CD4-positive, alpha-beta T cell treated with Interleukin-4 for 4 hours (primary cell): ENCODE measurements around the gene SEPHS2.

ENCODE experiments used
- DNase-seq: peaks from one replicate; pipeline ENCODE4 v3.0.0-alpha.2; 2020

The SEPHS2 gene

GRCh38 chr16:30429418-30429677, 16.3 kb downstream of the SEPHS2 start:
- no peak for DNase-seq

DNA sequence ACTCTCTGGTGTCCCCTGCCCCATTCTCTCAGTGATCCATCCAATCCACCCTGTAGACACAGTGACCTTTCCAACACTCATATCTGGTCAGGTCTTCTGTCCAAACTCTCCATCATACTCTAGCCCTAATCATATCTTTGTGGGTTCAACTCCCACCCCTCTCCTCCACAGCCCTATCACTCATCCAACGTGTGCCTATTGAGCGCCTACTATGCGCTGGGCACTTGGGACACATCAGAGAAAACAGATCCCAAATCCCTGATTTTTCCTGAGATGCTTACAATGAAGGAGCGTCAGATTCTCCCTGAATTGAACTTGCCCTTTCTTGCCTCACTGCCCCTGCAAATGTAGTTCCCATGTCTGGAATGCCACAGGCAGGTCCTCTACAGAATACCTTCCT, 17.6 kb downstream of the SEPHS2 start:
- DNase-seq = no peak

DNA sequence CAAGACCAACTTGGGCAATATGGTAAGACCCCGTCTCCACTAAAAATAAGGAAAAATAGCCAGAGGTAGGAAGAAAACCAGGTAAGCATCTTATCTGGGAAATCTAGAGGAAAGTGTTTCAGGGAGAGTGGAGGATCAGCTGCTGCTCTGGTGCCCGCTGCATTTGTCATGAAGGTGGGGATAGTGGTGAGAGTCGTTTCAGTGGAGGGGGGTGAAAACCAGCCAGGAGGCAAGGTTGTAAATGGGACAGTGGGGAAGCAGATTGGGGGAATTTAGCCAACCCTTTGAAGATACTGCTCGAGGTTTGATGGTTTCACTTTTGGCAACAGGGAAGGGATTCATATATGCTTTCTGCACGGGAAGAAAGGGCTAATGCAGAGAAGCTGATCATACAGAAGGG, 24.7 kb downstream of the SEPHS2 start:
- no peak for DNase-seq

GRCh38 chr16:30418350-30419181, 27.1 kb downstream of the SEPHS2 start:
- DNase-seq = no peak

GRCh38 chr16:30417529-30418349, 27.9 kb downstream of the SEPHS2 start:
- DNase-seq = peak; percentile 89

GRCh38 chr16:30416624-30417528, 28.8 kb downstream of the SEPHS2 start:
- DNase-seq = no peak

DNA sequence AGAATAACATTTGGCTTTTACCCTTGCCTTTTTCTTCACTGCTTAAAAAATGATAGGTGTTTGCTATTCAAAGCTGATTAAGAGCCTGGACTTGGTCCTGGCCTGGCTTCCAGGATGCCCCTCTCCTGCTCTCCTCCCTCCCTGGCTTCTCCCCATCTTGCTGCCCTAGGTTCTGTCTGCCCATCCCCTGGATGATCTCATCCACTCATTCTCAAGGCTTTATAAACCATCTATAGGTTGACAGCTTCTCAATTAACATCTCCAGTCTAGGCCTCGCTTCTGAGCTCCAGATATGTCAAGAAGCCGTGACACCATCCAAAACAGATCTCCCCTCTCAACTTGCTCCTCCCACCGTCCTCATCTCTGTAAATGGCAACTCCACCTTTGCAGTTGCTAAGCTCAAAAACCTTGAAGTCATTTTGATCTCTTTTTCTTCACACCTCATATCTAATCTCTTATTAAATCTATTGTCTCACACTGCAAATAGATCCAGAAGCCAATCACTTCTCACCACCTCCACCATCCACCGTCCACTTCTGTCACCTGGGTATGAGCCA, 29.5 kb downstream of the SEPHS2 start:
- DNase-seq = no peak

GRCh38 chr16:30414159-30414558, 31.5 kb downstream of the SEPHS2 start:
- DNase-seq = no peak

DNA sequence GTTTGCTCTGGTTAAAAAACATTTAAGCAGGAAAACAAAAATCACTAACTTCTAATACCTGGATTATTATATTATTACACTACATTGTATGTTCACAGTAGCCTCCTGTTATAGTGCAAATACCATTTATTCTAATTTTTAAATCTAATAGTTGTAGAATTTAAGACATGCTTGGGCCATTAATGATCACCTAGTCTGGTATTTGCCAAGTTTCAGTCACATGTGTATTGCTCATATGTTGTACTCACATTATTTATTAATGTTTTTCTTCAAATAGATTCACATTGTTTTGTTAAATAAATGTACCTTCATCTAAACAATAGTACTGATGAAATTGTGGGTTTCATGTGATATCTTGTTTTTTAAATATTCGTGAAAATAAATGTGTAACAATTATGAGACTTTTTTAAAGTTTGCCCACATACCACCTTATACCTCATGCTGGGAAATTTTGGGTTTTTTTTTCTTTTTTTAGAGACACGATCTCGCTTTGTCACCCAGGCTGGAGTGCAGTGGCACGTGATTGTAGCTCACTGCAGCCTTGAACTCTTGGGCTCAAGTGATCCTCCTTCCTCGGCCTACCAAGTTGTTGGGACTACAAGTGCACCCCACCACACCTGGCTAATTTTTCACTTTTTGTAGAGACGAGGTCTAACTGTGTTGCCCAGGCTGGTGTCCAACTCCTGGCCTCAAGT, 32.4 kb downstream of the SEPHS2 start:
- no peak for DNase-seq

DNA sequence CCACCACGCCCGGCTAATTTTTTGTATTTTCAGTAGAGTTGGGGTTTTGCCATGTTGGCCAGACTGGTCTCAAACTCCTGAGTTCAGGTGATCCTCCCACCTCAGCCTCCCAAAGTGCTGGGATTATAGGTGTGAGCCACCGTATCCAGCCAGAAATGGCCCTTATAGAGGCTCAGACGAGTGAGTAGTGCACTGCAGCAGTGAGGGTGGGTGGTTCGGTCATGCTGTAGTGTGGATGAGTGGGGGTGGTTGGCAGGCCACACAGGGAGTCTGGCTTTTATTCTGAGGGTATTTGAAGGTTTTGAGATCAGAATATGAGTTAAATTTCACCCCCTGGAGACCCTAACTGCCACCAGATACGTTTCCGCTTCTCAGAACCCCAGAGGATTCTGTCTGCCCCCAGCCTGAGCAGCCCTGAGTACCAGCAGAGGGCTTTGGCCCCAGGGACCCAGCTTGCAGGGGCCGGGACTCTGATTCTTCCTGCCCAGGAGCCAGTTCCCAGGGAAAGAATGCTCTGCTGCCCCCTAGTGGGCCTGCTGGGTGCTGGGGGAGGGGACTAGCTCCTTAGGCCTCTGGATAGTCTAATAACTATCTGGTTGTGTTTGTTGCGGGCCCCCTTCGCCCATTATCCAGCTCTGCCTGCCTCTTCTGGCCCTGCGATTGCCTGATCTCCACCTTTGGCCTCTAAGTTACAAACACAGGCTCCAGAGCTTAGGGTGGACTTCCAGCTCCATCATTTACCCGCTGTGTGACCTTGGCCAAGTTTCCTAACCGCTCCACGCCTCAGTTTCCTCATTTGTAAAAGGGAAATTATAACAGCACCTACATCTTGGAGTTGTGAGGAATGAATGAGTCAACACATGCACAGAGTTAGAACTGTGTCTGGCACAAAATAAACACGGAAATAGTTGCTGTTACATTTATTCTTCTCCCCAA, 36.3 kb downstream of the SEPHS2 start:
- peak; percentile 90 for DNase-seq

DNA sequence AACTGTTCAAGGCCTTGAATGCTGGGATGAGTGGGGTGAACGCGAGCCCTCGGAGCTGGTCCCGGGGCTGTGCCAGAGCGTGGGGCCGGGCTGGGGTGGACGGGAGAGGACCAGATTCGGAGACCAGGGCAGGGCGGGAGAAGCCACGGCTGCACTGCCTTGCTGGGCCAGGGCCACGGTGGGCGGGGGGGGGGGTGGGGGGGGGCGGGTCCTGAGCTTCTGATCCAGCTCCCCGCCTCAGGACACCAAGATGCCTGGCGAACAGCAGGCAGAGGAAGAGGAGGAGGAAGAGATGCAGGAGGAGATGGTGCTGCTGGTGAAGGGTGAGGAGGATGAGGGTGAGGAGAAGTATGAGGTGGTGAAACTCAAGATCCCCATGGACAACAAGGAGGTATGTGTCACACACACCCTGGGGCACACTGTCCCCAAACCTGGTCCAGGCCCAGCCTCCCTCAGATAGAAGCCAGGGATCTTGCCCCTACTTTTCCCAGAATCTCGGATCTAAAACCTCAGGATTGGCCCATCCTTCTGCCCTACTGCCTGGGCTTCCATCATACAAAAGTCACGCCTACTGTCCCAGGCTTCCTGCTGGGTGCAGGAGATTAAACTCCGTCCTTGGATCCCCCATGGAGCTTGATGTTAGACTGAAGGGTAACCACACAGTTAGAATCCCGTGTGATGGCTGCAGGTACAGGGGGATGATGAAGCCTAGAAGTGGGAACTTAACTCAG, 37.7 kb downstream of the SEPHS2 start:
- no peak for DNase-seq

DNA sequence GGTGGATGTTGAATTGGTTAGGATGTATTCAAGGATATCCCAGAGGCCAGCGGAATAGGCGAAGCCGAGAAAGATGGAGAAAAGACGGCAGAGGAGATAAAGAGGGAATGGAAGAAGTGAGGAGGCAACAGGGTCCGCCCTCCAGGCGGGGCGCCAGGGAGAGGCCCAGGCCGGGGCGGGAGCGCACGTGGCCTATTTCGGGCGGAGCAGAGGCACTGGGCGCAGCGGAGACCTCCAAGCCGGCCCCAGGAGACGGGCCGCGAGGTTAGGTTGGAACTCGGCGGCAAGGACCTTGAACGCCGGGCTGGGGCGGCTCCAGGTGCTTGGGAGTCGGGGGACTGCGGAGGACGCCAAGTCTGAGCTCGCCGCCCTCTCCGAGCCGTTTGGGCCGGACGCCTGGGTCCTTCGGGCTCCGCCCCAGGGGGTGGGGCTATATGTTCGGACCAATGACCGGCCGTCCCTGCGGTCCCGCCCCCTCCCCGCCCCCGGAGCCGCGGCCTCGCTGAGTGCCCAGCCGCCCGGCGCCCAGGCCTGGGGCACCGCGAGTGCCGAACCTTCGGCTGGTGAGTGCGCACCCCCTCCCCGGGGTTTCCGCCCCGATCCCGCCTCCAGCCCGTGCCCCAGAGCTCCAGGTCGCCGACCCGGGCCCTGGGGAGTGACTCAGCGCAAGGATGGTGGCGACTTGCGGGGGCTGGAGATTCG, 38.4 kb downstream of the SEPHS2 start, which contains the start of gene ZNF771:
Gene ZNF771, plus strand, starts transcription at position 505 of the 702 bp plus-strand sequence. CDS start 448 bp downstream, outside the sequence.
- DNase-seq = peak; percentile 82

DNA sequence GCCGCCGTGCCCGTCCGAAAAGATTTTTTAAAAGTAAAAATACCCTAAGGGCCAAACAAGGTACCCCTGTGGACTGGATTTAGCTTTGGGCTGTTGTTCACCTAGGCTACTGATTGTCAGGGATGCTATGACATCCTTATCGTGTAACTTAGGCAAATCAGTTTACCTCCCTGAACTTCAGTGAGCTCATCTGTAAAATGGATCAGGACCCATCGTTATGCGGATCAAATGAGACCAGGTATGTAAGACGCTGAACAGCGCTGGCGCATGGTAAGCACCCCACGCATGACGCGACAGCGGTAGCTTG, 38.9 kb downstream of the SEPHS2 start:
- no peak for DNase-seq

DNA sequence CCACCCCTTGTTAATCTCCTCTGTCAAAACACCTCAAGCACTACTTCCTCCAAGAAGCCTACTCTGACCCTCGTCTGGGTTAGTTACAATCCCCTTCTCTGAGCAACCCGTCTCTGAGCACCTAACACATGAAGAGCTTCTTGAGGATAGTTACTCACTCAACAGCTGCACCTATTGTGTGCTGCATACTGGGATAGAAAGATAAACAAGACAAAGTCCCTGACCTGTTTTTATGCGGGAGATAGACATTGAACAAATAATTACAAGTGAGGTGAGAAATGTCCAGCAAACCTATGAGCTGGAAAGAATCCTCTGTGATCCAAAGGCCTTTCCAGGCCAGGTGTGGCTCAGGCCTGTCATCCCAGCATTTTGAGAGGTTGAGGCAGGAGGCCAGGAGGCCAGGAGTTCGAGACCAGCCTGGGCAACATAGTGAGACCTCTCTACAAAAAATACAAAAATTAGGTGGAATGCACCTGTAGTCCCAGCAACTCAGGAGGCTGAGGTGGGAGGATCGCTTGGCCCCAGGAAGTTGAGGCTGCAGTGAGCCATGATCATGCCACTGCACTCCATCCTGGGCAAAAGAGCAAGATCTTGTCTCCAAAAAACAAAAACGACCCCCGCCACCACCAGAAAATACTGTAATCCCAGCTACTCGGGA, 43.8 kb downstream of the SEPHS2 start:
- no peak for DNase-seq

GRCh38 chr16:30399435-30400186, 46.1 kb downstream of the SEPHS2 start:
- DNase-seq = no peak

- DNase-seq = no peak
These were observed 46.8 kb downstream of the SEPHS2 start for GRCh38 chr16:30398661-30399434.

DNA sequence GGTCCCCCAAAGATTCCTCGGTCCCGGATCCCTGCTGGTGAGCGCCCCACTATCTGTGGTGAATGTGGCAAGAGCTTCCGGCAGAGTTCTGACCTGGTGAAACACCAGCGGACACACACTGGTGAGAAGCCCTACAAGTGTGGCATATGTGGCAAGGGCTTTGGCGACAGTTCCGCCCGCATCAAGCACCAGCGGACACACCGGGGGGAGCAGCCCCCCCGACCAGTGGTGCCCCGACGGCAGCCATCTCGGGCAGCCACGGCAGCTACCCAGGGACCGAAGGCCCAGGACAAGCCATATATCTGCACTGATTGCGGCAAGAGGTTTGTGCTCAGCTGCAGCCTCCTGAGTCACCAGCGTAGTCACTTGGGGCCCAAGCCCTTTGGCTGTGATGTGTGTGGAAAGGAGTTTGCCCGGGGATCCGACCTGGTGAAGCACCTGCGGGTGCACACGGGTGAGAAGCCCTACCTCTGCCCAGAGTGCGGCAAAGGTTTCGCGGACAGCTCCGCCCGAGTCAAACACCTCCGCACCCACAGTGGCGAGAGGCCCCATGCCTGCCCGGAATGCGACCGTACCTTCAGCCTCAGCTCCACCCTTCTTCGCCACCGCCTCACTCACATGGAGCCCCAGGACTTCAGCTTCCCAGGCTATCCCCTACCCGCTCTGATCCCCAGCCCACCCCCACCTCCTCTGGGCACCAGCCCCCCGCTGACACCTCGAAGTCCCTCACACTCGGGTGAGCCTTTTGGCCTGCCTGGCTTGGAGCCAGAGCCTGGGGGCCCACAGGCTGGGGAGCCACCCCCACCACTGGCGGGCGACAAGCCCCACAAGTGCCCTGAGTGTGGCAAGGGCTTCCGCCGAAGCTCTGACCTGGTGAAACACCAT, 47.7 kb downstream of the SEPHS2 start:
- DNase-seq = no peak
